ENCODE measurements around the gene TMEM259. TPM values are rescaled to one million over a fixed set of nuclear protein-coding genes. Genes with fewer than 3 reads are reported as not detected.
A peak's percentile ranks its signal among the peaks of the same experiment; 100 is the strongest.

The TMEM259 gene
- total and polyA plus RNA-seq, 9 of the 15 experiments (the other 6 are each of a cell fraction or from before 2014, with no cell fraction given): 0.52 to 231 (median 63.6) TPM

- peak; percentile 64; the same call in 1 of the 2 replicates for TF ChIP-seq POLR2A (conservative IDR thresholded peaks at IDR 0.05)
- TF ChIP-seq ZFP91 (CRISPR knock-in tag; IDR thresholded peaks at IDR 0.05): no peak
- TF ChIP-seq NR4A1 (CRISPR knock-in tag; IDR thresholded peaks at IDR 0.05): no peak
- no peak for TF ChIP-seq NR4A1 (tag; IDR thresholded peaks at IDR 0.05)
- peak; percentile 43; the same call in 1 of the 2 replicates for TF ChIP-seq ESRRA (IDR thresholded peaks at IDR 0.05; ENCODE audit: borderline replicate concordance, low read depth)
- TF ChIP-seq HMG20B (CRISPR knock-in tag; IDR thresholded peaks at IDR 0.05): no peak
- TF ChIP-seq KDM1A (IDR thresholded peaks at IDR 0.05): peak; percentile 69 to 90
- no peak for TF ChIP-seq ZBTB43 (CRISPR knock-in tag; IDR thresholded peaks at IDR 0.05)
- no peak for TF ChIP-seq ZNF175 (CRISPR knock-in tag; IDR thresholded peaks at IDR 0.05; ENCODE audit: low read depth)
- TF ChIP-seq LARP7 (IDR thresholded peaks at IDR 0.05): no peak
- no peak for TF ChIP-seq SMARCB1 (IDR thresholded peaks at IDR 0.05; ENCODE audit: insufficient read length, low read depth)
- no peak for TF ChIP-seq HNRNPK (IDR thresholded peaks at IDR 0.05; ENCODE audit: low read depth, low read length, poor library complexity, severe bottlenecking)
- no peak for TF ChIP-seq BCLAF1 (IDR thresholded peaks at IDR 0.05; ENCODE audit: borderline replicate concordance in 1 of 2, control insufficient read depth in 1 of 2, low read depth in 2 of 2, low read length in 1 of 2)
- TF ChIP-seq ZNF253 (CRISPR knock-in tag; conservative IDR thresholded peaks at IDR 0.05): no peak
- TF ChIP-seq SPI1 (IDR thresholded peaks at IDR 0.05; ENCODE audit: borderline replicate concordance, low read depth, low read length): no peak
- no peak for TF ChIP-seq ZNF140 (CRISPR knock-in tag; IDR thresholded peaks at IDR 0.05)
- no peak for TF ChIP-seq CHAMP1 (IDR thresholded peaks at IDR 0.05)
- no peak for TF ChIP-seq ELF4 (CRISPR knock-in tag; IDR thresholded peaks at IDR 0.05)
- no peak for TF ChIP-seq ZNF764 (CRISPR knock-in tag; IDR thresholded peaks at IDR 0.05; ENCODE audit: low read depth)
- TF ChIP-seq TAF1 (IDR thresholded peaks at IDR 0.05; ENCODE audit: control insufficient read depth, extremely low read depth, insufficient read depth, low read length, severe bottlenecking): peak; percentile 57
Measured at GRCh38 chr19:1041835-1042685, 21.1 kb upstream of the TMEM259 start (continued).
